HUES6 (cell line): ENCODE results near the gene GDF7.

ENCODE experiments used
- H3K27ac ChIP-seq: 2 replicates; pipeline ENCODE4 v1.7.0; 2013; ENCODE audit warnings: low read depth, mild to moderate bottlenecking, low read length, inconsistent platforms
- H3K27me3 ChIP-seq: 2 replicates; pipeline ENCODE4 v1.6.1; 2013; ENCODE audit warnings: low read length; ENCODE audit not compliant: control insufficient read depth, insufficient read depth
- H3K36me3 ChIP-seq: 2 replicates; pipeline ENCODE4 v1.6.1; 2013; ENCODE audit warnings: low read length; ENCODE audit not compliant: control insufficient read depth, insufficient read depth
- H3K4me1 ChIP-seq: 2 replicates; pipeline ENCODE4 v1.6.1; 2013; ENCODE audit warnings: low read length; ENCODE audit not compliant: control insufficient read depth, insufficient read depth
- H3K4me3 ChIP-seq: 2 replicates; pipeline ENCODE4 v1.5.1; 2013; ENCODE audit warnings: low read depth, low read length
- H3K9ac ChIP-seq: one replicate; pipeline ENCODE4 v1.6.1; 2013; ENCODE audit warnings: mild to moderate bottlenecking, low read length
- H3K9me3 ChIP-seq: 2 replicates; pipeline ENCODE4 v1.6.1; 2013; ENCODE audit warnings: low read depth, low read length; ENCODE audit not compliant: control insufficient read depth, insufficient read depth

The GDF7 gene

DNA sequence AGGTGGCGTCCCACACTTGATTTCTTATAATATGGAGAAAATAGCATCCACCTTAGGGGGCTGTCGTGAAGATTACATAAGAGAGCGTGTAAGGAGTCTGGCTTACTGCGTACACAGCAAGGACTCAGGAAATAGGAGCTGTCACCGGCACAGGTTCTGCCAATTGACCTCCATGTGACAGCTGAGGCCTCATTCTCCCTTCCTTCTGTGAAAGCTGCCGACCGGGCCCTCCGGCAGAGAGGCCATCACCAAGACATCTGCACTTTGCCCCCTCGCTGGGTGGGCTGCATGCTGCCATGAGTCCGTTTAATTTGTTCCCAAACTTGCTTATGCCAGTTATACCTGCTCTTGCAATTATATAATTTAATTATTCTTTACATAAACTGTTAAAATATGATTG is 43.7 kb upstream of the GDF7 start:
- H3K4me3 ChIP-seq: no peak overlapping the region
- no peak overlapping the region for H3K9ac ChIP-seq

DNA sequence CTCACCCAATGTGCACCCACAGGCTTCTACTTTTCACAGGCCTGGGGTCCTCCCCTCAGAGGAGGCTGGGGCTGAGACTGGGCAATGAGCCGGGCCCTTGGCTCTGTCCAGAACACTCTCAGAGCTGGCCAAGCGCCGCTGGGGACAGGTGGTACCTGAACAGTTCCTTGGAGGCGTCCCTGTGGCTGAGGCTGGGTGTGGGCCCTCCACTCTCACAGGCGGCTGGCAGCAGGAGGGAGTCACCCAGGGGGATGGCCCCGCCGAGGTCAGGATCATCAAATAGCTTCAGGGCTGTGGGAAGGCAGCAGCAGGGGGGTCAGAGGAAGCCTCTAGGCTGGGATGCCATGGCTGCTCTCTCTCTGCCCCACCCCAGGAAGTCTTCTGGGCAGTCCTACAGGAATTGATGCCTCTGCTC is 43.2 kb upstream of the GDF7 start:
- H3K27me3 ChIP-seq: no peaks in the 10 kb centered on the region
- H3K4me3 ChIP-seq: no peak overlapping the region
- no peak overlapping the region for H3K27ac ChIP-seq
- no peak overlapping the region for H3K9ac ChIP-seq
- H3K36me3 ChIP-seq: peaks cover 12% of the 10 kb centered on the region; the same call in 1 of the 2 replicates
- no peaks in the 10 kb centered on the region for H3K9me3 ChIP-seq
- peaks cover 3% of the 10 kb centered on the region; the same call in 1 of the 2 replicates for H3K4me1 ChIP-seq

More for the DNA sequence above, 43.7 kb upstream of the GDF7 start:
- Histone ChIP-seq H3K27ac (no peak overlapping the region), H3K36me3 (peaks cover 12% of the 10 kb centered on the region; the same call in 1 of the 2 replicates), H3K9me3 (no peaks in the 10 kb centered on the region), H3K4me1 (peaks cover 4% of the 10 kb centered on the region; the same call in 1 of the 2 replicates), H3K27me3 (no peaks in the 10 kb centered on the region)

DNA sequence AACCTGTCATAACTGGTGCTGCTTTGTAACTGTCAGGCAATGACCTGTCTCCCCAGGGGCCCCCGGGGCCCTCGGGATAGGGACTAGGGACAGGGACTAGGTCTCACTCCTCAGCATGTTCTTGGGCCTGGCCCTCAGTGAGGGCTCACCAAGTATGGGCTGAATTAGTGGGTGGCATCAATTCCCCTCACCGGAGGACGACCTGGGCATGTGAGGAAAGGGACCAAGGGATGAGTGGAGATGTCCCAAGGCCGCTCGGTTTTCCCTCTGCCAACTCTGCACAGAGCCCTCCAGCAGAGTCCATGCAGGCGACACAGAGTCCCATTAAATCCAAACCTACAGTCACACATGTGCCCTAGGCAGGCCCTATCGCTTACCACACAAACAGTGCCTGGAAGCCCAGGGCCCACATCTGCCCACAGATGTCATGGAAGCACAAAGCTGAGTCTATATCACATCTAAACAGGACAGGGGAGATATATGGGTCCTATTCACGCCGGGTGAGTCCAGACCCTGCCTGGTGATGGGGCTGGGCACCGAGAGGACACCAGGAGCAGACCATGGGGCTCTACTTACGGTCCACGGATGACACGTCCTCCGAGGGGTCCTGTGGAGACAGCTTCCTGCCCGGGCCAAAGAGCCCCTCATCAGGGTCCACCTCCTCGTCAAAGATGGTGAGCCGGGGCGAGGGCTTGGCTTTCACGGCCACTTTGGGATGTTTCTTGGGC is 42.6 kb upstream of the GDF7 start:
- Histone ChIP-seq H3K4me1 (peaks cover 3% of the 10 kb centered on the region; the same call in 1 of the 2 replicates), H3K9me3 (no peaks in the 10 kb centered on the region), H3K36me3 (peaks cover 12% of the 10 kb centered on the region; the same call in 1 of the 2 replicates), H3K9ac (no peak overlapping the region), H3K27me3 (no peaks in the 10 kb centered on the region), H3K4me3 (no peak overlapping the region), H3K27ac (no peak overlapping the region)

DNA sequence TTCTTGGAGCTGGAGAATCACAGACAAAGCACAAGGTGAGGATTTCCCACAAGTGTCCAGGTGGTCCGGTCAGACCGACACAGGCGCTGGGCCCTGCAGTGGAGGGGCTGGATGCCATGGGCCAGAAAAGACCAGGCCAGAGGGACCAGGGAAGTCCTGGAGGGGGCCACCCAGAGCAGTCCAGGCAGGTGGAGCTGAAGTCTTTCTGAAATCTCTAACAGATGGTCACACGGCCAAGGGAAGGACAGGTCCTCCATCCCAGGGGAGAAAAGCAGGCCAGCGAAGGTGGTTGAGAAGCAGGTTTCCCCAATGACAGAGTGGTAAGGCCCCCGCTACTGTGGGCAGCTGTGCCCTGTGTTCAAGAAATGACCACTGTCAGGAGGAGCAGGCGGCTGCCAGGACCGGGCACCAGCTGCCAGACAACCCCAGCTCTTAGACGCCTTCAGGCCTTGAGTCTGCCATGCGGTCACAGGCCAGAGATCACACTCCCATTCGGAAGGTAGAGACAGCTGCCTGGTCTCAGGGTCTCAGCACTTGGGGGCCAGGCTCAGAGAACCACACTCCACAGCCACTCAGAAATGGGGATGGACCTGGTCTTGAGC is 42.0 kb upstream of the GDF7 start:
- H3K9me3 ChIP-seq: no peaks in the 10 kb centered on the region
- peaks cover 3% of the 10 kb centered on the region; the same call in 1 of the 2 replicates for H3K4me1 ChIP-seq
- no peak overlapping the region for H3K4me3 ChIP-seq

DNA sequence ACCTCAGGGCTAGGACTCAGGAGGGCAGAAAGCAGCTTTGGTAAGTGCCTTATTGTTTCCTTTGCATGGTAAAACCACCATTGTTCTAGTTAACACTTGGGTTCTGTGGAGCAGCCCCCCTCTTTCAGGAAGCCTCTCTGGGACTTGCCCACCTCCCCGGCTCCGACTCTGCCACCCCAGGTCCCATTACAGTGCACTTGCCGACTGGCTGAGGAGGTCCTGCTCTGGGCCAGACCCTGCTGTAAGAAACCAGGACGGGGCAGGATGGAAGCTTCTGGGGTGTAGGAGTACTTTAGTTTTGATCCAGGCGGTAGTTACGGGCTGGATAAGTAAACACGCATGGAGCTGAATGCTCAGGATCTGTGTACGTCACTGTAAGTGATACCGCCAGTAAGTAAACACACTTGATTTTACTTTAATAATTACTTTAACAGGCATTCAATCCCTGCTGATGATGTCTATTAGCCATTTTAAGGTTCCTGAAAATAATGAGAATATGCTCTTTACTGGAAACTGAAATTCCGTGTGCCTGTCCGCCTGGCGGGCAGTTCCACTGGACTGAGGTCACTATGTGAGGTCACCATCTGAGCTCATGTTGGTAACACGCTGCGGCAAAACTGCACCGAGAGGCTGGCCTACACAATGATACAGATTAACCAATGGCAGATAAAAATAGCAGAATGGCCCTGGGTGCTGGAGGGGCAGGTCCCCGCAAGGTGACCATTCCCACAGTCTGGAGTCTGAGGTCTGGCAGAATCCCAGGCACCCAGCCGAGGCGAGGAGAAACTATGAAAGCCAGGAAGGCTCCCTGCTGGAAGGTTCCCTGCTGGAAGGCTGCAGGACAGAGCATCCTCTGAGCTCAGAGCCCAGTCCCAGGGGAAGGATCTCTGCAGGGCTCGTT is 41.2 kb upstream of the GDF7 start:
- no peaks in the 10 kb centered on the region for H3K9me3 ChIP-seq
- no peak overlapping the region for H3K9ac ChIP-seq
- H3K4me1 ChIP-seq: peaks cover 3% of the 10 kb centered on the region; the same call in 1 of the 2 replicates
- no peak overlapping the region for H3K27ac ChIP-seq
- no peaks in the 10 kb centered on the region for H3K27me3 ChIP-seq
- H3K4me3 ChIP-seq: no peak overlapping the region
- peaks cover 8% of the 10 kb centered on the region; the same call in 1 of the 2 replicates for H3K36me3 ChIP-seq

More for the DNA sequence above, 42.0 kb upstream of the GDF7 start:
- Histone ChIP-seq H3K27me3 (no peaks in the 10 kb centered on the region), H3K27ac (no peak overlapping the region), H3K9ac (no peak overlapping the region), H3K36me3 (peaks cover 12% of the 10 kb centered on the region; the same call in 1 of the 2 replicates)

DNA sequence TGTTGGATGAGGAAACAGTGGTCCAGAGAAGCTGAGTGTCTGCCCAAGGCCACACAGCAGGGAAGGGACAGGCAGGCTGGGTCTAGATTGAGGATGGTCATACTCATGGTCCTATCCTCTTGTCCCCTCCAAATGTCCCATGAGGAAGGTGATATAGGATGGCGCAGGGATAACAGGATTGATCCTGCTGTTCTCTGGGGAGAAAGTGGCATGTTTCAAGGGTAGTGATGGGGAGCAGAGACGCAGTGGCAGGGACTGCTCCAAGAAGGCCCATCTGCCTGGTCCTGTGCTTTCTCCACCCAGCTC is 40.6 kb upstream of the GDF7 start:
- Histone ChIP-seq H3K36me3 (peaks cover 8% of the 10 kb centered on the region; the same call in 1 of the 2 replicates), H3K4me1 (peaks cover 3% of the 10 kb centered on the region; the same call in 1 of the 2 replicates), H3K4me3 (no peak overlapping the region), H3K27me3 (no peaks in the 10 kb centered on the region), H3K9me3 (no peaks in the 10 kb centered on the region), H3K27ac (no peak overlapping the region), H3K9ac (no peak overlapping the region)

DNA sequence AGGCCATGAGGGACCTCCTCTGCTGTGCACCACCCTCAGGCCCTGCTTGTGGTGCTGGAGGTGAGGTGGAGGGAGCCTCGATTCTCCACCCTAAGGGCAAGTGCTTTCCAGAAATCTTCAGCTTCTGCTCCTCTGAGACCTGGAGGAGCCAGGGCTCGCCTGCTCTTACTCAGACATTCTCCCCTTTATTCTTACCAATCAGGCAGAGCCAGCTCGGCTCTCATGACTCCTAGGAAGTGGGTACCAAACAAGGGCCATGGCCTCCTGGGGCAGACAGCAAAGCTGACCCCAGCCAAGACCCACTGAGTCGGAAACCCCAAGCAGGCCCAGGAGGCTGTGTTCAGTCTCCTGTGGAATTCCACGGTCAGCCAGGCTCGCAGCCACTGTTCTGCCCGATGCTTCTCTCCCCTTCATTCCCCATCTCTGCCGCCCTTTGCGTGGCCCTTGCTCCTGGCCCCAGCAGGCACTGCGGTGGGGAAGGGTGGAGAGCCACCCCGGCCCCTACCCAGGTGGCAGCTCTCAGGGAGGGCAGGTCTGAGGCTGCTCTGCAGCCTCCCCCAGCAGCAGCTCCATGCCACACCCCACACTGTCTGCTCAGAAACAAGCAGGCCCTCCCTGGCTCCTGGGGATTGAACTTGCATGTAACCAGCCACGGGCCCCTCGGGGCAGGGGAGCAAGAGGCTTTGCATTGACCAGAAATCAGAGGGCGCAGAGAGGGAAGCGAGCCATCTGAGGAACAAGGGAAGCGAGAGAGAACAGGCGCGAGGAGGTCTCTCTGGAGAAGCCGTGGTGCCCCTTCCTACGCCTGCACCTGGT is 40.0 kb upstream of the GDF7 start:
- H3K9ac ChIP-seq: no peak overlapping the region
- no peak overlapping the region for H3K27ac ChIP-seq
- no peak overlapping the region for H3K4me3 ChIP-seq
- no peaks in the 10 kb centered on the region for H3K9me3 ChIP-seq
- no peaks in the 10 kb centered on the region for H3K27me3 ChIP-seq
- peaks cover 8% of the 10 kb centered on the region; the same call in 1 of the 2 replicates for H3K36me3 ChIP-seq
- peaks cover 4% of the 10 kb centered on the region; the same call in 1 of the 2 replicates for H3K4me1 ChIP-seq

DNA sequence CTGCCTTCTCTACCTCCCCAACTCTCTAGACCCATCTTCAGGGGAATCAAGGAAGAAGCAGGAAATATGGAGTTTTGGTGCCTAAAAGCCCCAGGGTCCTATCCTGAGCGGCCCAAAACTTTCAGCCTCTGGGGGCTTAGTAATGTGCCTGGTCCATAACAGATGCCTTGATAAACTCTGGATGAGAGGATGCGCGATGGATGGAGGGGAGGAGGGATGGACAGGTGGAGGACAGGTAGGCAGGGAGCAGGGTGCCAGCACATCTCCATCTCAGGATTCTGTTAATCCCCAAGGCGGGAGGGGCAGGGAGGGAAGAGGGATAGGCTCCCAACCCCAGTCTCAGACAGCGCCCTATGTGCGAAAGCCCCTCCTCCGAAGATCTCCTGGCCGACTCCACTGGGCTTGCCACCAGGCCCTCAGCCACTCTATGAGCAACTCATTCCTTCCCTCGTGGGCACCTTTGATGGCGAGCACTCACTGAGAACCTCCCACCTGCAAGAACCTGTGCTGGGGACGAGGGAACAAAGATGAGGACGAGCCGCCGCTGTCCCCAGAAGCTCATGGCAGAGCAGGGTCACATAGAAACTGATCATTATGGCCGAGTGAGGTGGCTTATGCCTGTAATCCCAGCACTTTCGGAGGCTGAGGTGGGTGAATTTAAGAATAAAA is 39.1 kb upstream of the GDF7 start:
- no peaks in the 10 kb centered on the region for H3K27me3 ChIP-seq
- no peak overlapping the region for H3K27ac ChIP-seq
- peaks cover 13% of the 10 kb centered on the region for H3K4me1 ChIP-seq
- H3K9me3 ChIP-seq: no peaks in the 10 kb centered on the region
- H3K9ac ChIP-seq: no peak overlapping the region
- peaks cover 8% of the 10 kb centered on the region; the same call in 1 of the 2 replicates for H3K36me3 ChIP-seq
- H3K4me3 ChIP-seq: no peak overlapping the region

DNA sequence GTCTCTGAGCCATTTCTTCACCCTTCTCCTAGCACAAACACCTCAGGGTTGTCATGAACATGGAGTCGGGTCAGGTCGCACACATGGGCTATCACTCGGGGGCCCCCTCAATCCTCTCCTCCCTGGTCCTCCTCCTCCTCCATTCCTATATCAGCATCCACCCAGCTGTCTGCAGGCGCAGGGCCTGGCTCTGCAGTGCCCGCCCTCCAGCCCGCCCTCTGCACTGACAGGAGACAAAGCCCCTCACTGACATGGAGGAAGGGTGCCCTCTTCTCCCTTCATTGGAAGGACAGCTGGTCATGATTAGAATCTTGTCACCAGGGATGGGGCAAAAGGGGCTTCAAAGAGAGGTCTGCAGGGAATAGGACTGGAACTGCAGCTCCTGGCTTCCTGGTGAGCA is 37.8 kb upstream of the GDF7 start:
- H3K36me3 ChIP-seq: peaks cover 5% of the 10 kb centered on the region; the same call in 1 of the 2 replicates

More for the DNA sequence above, 37.8 kb upstream of the GDF7 start:
- Histone ChIP-seq H3K9ac (no peak overlapping the region), H3K27me3 (no peaks in the 10 kb centered on the region), H3K27ac (no peak overlapping the region), H3K4me3 (no peak overlapping the region), H3K9me3 (no peaks in the 10 kb centered on the region), H3K4me1 (peaks cover 16% of the 10 kb centered on the region)
